GM12875 (cell line): Measurements from ENCODE around the gene HOXD13.

Source experiments
- H3K4me3 ChIP-seq: one replicate; pipeline ENCODE4 v1.5.1; 2011; ENCODE audit warnings: low read depth, low read length, control low read depth
- TF ChIP-seq, protein P1 (sequence below): IDR thresholded peaks from 2 replicates; pipeline ENCODE4 v1.5.1; 2011; ENCODE audit warnings: low read depth, mild to moderate bottlenecking, control low read depth, inconsistent platforms, low read length, moderate library complexity, borderline replicate concordance; ENCODE audit not compliant: insufficient read depth

The HOXD13 gene

DNA sequence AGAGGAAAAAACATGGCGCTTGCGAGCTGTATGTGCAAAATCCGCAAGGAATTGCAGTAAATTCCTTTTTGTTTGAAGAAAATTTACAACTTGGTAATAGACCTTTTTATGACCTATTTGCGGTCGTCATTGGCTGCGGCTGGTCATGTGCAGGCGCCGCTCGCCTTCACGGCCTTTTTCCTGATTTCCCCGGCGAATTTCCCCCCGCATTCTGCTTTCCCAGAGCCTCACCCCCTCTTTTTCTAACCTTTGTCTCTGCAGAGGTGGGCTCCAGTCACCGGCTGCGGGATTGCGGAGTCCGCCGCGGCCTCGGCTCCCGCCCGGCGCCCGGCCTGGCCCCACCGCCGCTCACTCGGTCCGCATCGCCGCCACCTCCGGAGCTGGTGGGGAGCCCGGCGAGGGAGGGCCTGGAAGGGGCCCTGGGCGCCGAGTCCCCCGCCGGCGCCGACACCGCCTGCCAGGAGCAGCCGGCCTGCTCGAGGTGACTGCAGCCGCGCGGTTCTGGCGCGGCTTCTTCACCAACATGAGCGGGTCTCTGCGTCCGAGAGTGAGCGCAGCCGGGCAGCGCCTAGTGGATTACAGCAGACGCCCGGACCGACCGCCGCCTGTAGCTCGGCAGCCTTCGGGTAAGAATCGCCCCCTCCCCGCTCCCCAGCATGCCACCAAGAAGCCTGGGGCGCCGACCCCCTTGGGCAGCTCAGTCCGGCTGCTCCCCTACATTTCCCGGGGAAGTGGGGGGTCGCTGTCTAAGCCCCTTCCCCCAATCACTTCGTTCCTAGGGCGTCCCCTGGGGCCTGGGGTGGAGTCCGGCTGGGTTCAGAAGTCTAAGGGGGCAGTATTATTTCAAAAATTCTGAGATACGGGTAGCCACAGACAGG, 44.1 kb downstream of the HOXD13 start:
- peak overlapping the region; percentile 12 for H3K4me3 ChIP-seq

DNA sequence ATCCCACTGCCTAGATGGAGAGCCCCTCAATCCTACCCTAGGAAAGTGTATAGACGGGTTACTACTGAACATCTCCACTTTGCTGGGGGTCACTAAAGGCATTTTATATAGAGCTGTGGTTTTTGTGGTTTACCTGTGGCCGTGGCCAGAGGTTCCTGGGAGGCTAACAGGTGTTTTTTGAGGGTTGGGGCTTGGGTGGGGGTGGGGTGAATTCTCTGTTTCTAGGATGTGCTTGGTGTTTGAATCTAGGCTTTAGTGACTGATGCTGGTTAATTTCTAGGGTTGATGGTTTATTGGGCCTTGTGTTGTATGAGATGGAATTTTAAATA, 44.7 kb downstream of the HOXD13 start:
- TF ChIP-seq, protein P1, sequence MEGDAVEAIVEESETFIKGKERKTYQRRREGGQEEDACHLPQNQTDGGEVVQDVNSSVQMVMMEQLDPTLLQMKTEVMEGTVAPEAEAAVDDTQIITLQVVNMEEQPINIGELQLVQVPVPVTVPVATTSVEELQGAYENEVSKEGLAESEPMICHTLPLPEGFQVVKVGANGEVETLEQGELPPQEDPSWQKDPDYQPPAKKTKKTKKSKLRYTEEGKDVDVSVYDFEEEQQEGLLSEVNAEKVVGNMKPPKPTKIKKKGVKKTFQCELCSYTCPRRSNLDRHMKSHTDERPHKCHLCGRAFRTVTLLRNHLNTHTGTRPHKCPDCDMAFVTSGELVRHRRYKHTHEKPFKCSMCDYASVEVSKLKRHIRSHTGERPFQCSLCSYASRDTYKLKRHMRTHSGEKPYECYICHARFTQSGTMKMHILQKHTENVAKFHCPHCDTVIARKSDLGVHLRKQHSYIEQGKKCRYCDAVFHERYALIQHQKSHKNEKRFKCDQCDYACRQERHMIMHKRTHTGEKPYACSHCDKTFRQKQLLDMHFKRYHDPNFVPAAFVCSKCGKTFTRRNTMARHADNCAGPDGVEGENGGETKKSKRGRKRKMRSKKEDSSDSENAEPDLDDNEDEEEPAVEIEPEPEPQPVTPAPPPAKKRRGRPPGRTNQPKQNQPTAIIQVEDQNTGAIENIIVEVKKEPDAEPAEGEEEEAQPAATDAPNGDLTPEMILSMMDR: no peak
- no peak overlapping the region for H3K4me3 ChIP-seq

More for the DNA sequence above, 44.1 kb downstream of the HOXD13 start:
- TF ChIP-seq, protein P1: no peak

GRCh38 chr2:176137906-176138305, 45.4 kb downstream of the HOXD13 start:
- TF ChIP-seq, protein P1: no peak
- H3K4me3 ChIP-seq: no peak overlapping the region

- TF ChIP-seq, protein P1: no peak
- no peak overlapping the region for H3K4me3 ChIP-seq
Measured at GRCh38 chr2:176138526-176138922, 46.0 kb downstream of the HOXD13 start.

DNA sequence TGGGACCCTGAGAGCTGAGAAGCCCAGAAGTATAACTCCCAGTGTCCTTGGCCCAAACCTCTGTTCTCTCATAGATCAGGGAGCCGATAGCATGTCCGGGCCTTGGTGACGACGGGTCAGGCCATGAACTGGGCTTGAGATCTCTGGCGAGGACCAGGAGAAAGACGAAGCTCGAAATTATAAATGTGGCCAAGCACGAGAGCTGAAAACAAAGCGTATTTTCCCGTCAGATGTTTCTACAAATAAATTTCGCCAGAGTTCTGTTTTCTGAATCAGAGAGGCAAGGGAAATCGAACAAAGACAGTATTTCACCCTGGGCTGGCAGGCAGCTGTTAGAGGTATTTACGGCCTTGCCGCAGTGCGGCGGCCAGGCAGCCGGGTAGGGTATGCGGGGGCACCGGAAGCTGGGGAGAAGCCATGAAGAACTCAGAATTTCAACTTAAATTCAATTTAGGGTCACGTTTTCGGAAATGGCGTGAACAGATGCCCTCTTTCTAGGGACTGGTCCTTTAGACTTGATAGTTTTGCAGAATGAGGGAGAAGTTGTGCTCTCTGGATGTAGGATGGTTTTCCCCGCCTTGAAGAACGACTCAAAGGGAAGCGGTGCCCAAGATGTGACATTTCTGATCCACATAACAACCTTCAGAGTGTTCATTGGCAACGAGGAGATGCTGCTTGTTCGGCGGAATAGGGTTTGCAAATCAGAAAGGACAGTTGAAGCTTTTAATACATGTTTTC, 46.6 kb downstream of the HOXD13 start:
- H3K4me3 ChIP-seq: no peak overlapping the region
- TF ChIP-seq, protein P1: no peak

- TF ChIP-seq, protein P1: no peak
- H3K4me3 ChIP-seq: peak overlapping the region; percentile 27
Measured at GRCh38 chr2:176139661-176140512, 47.4 kb downstream of the HOXD13 start.
